Progenitor cell of endocrine pancreas (in vitro differentiated cells): ENCODE measurements around the gene LAMA5. TPM values are rescaled to one million over a fixed set of nuclear protein-coding genes. Genes with fewer than 3 reads are reported as not detected.
A peak's percentile ranks its signal among the peaks of the same experiment; 100 is the strongest.

Experiments used
- DNase-seq: peaks from one replicate; pipeline ENCODE4 v3.0.0; 2021; ENCODE audit warnings: low spot score; ENCODE audit not compliant: unreplicated experiment
- H3K27ac Mint-ChIP-seq: 2 replicates; pipeline ENCODE4 v1.8.0; 2021; ENCODE audit warnings: mild to moderate bottlenecking, moderate library complexity, mixed read lengths
- H3K27me3 Mint-ChIP-seq: 2 replicates; pipeline ENCODE4 v1.8.0; 2021; ENCODE audit warnings: mixed read lengths
- H3K36me3 Mint-ChIP-seq: 2 replicates; pipeline ENCODE4 v1.8.0; 2022; ENCODE audit warnings: mixed read lengths; ENCODE audit not compliant: insufficient read depth
- H3K4me1 Mint-ChIP-seq: 2 replicates; pipeline ENCODE4 v1.8.0; 2021; ENCODE audit warnings: low read depth, mixed read lengths
- H3K4me3 Mint-ChIP-seq: 2 replicates; pipeline ENCODE4 v1.8.0; 2021; ENCODE audit warnings: low read depth, mild to moderate bottlenecking, moderate library complexity, mixed read lengths
- H3K9me3 Mint-ChIP-seq: 2 replicates; pipeline ENCODE4 v1.8.0; 2021; ENCODE audit warnings: low read depth, mixed read lengths
- total RNA-seq: library from RNA; stranded (reverse); gene quantifications from 2 replicates; pipeline ENCODE4 v1.2.1, GENCODE V29; 2021
- TF ChIP-seq, protein P1 (sequence below): fragments of 200-600 bp; sonication (generic); IDR thresholded peaks from one replicate; pipeline ENCODE4 v1.5.0; 2021; ENCODE audit warnings: antibody characterized with exemption, mild to moderate bottlenecking; ENCODE audit not compliant: unreplicated experiment

LAMA5 gene
- total RNA-seq, 1 donor from 2014 or later, result 252 TPM

DNA sequence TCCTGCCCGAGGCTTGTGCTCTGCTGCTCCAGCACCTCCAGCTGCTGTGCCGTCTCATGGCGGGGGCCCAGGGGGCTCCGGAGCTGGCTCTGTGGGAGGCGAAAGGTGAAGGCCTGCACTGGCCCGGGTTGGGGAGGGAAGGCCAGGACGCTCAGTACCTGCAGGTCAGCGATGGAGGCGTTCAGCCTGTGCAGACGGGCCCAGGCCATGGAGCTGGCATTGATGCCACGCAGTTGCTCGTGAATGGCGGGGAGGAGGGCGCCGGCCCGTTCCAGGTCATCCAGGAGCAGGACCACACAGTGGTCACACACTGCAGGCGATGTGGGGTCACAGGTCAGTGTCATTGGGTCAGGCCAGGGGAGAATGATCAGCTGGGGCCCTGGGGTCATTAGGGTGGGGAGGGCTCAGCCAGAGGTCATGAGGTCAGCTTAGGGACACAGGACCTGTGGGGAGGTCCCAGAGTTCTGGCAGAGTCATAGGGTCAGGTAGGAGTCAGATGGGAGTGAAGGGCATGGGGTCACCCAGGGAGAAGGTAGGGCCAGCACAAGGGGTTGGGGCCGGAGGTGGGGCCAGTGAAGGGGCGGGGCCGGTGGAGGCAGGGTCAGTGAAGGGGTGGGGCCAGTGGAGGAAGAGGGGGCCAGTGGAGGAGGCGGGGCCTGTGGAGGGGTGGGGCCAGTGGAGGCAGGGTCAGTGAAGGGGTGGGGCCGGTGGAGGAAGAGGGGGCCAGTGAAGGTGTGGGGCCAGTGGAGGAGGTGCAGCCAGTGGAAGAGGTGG lies 46.3 kb downstream of the LAMA5 start:
- peaks cover 16% of the 10 kb centered on the region for H3K36me3 Mint-ChIP-seq
- H3K27me3 Mint-ChIP-seq, result no peaks in the 10 kb centered on the region
- DNase-seq, result no peak

DNA sequence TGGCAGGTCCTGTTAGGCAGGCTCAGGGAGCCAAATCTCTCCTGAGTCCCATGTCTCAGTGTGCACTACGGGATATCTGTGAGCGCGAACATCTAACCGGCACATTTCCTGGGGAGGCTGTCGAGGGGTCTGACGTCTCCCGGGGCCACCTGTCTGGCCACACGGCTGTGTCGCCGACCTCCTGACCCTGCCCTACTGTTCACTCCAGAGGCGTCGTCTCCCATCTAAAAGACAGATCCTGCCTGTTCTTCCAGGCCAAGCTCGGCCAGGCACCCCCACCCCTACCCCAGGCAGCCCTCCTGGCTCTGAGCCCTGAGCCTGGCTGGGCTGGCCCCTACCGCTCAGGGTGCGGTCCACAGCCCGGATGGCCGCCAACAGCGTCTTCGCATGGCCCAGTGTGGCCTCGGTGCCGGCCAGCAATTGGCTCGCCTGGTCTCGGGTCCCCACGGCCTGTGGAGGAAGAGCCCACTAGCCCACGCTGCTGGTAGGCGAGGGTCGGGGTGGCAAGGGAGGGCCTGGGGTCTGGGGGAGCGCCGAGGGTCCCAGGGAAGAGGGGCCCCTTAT lies 47.7 kb downstream of the LAMA5 start:
- Mint-ChIP-seq H3K36me3 (peaks cover 11% of the 10 kb centered on the region), H3K27me3 (no peaks in the 10 kb centered on the region), H3K4me3 (no peak overlapping the region), H3K4me1 (no peaks in the 10 kb centered on the region), H3K9me3 (no peaks in the 10 kb centered on the region), H3K27ac (peak overlapping the region; percentile 71)
- DNase-seq, result no peak
- TF ChIP-seq, protein P1, sequence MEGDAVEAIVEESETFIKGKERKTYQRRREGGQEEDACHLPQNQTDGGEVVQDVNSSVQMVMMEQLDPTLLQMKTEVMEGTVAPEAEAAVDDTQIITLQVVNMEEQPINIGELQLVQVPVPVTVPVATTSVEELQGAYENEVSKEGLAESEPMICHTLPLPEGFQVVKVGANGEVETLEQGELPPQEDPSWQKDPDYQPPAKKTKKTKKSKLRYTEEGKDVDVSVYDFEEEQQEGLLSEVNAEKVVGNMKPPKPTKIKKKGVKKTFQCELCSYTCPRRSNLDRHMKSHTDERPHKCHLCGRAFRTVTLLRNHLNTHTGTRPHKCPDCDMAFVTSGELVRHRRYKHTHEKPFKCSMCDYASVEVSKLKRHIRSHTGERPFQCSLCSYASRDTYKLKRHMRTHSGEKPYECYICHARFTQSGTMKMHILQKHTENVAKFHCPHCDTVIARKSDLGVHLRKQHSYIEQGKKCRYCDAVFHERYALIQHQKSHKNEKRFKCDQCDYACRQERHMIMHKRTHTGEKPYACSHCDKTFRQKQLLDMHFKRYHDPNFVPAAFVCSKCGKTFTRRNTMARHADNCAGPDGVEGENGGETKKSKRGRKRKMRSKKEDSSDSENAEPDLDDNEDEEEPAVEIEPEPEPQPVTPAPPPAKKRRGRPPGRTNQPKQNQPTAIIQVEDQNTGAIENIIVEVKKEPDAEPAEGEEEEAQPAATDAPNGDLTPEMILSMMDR, result no peak

More for the DNA sequence above, 46.3 kb downstream of the LAMA5 start:
- H3K4me1 Mint-ChIP-seq, result no peaks in the 10 kb centered on the region
- H3K9me3 Mint-ChIP-seq, result no peaks in the 10 kb centered on the region
- H3K4me3 Mint-ChIP-seq, result no peak overlapping the region
- TF ChIP-seq, protein P1, result no peak
- no peak overlapping the region for H3K27ac Mint-ChIP-seq

DNA sequence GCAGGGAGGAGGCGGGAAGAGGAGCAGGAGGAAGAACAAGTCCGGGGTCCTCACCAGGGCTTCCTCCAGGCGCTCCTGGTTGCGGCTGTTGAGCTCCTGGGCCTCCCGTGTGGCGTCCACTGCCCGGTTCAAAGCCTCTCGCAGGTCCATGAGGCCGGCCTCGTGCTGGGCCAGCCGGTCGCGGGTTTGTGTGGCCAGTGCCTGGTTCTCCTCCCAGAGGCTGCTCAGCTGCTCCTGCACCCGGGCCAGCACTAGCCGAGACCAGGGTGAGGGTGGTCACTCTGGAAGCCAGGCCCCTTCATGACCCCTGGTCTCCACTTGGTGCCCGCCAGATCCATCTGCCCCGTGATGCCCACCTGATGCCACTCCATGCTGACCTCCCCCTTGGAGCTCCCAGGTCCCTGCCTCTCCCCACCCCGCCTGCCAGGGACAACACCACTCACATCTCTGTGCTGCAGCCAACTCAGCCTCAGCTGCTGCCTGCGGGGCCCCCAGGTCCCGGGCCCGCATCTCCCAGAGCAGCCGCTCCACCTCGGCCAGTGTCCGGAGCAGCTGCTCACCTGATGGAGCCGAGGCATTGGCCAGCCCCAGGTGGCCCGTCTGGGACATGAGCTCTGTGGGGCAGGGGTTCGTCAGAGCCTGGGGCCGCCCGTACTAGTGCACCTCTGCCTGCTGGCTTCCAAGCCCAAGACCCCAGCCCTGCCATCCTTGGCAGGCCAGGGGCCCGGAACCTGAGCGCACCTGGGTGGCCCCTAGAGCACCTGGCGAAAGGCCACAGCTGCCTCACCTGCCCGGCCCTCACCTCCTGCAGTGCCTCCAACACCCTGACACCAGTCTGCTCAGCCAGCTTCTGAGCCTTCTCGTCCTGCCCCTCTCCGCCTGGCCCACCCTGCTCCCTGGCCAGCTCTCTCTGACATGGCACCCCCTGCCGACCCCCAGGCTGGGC lies 48.4 kb downstream of the LAMA5 start:
- DNase-seq, result no peak
- no peaks in the 10 kb centered on the region for H3K4me1 Mint-ChIP-seq
- TF ChIP-seq, protein P1, result no peak
- H3K36me3 Mint-ChIP-seq, result peaks cover 11% of the 10 kb centered on the region
- H3K9me3 Mint-ChIP-seq, result no peaks in the 10 kb centered on the region
- H3K27me3 Mint-ChIP-seq, result no peaks in the 10 kb centered on the region
- H3K4me3 Mint-ChIP-seq, result no peak overlapping the region
- peak overlapping the region; percentile 71 for H3K27ac Mint-ChIP-seq

DNA sequence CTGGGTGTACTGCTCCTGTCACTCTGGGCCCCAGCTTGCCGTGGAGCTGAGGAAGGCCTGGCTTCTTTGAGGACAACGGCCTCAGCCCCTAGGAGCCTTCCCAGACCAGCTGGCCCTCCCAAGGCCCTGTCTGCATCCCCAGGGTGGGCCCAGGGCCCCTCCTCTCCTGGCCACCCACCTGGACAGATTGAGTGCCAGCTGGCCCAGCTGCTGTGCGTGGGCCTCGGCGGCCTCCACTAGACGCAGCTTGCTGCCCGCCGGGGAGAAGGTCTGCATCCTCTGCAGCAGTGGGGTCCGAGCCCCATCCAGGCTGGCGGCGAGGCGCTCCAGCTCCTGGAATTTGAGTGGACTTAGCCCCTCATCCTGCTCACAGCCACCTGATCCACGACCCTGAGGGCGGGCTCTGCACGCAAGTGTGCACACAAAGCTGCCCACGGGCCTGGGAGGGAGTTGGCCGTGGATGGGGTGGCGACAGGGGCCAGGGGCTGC lies 49.9 kb downstream of the LAMA5 start:
- Mint-ChIP-seq H3K4me1 (no peaks in the 10 kb centered on the region), H3K27me3 (no peaks in the 10 kb centered on the region), H3K27ac (no peak overlapping the region), H3K9me3 (no peaks in the 10 kb centered on the region), H3K36me3 (peaks cover 11% of the 10 kb centered on the region), H3K4me3 (no peak overlapping the region)
- DNase-seq, result no peak
- TF ChIP-seq, protein P1, result no peak
